Measurements from ENCODE around the gene FCMR. TPM values are rescaled to one million over a fixed set of nuclear protein-coding genes. Genes with fewer than 3 reads are reported as not detected.

Gene FCMR
- total and polyA plus RNA-seq, 2 experiments from 2014 or later, result 1.2 to 2.3 TPM

- in situ Hi-C loops (cut with MboI), result no loop called here
- Histone ChIP-seq H3K79me2 (ENCODE audit: insufficient read depth) (no peaks in the 10 kb centered on the region), H3K4me3 (no peak within 1 kb of the TSS), H3K36me3 (ENCODE audit: low read depth) (no peaks in the 10 kb centered on the region), H3K27me3 (replicated peaks; ENCODE audit: insufficient read depth) (no peaks in the 10 kb centered on the region), H3F3A (ENCODE audit: insufficient read depth) (peaks cover 23% of the 10 kb centered on the region), H3K9me3 (ENCODE audit: low read depth) (no peaks in the 10 kb centered on the region), H4K20me1 (ENCODE audit: insufficient read depth) (no peaks in the 10 kb centered on the region), H3K9ac (peak within 1 kb of the TSS; percentile 65), H2AFZ (peak within 1 kb of the TSS; percentile 56), H3K9me2 (ENCODE audit: insufficient read depth) (no peaks in the 10 kb centered on the region), H3K27ac (peak within 1 kb of the TSS; percentile 83), H3K4me2 (ENCODE audit: unreplicated experiment) (peak within 1 kb of the TSS; percentile 57), H3K4me1 (ENCODE audit: insufficient read depth) (peaks cover 48% of the 10 kb centered on the region)
- TF ChIP-seq EZH2 (IDR thresholded peaks at IDR 0.05; ENCODE audit: insufficient read depth, poor library complexity, severe bottlenecking), result no peak
- no peak for TF ChIP-seq EZH2phosphoT487 (IDR thresholded peaks at IDR 0.05; ENCODE audit: insufficient read depth, low read depth)
- whole genome bisulfite sequencing, 2 experiments (ENCODE audit: low coverage in 1 of 2, low lambda C conversion rate in 2 of 2, missing lambda C conversion rate in 2 of 2), result 77 to 80% methylated on average over 4 of the region's 4 CpGs
- peak; percentile 39 for DNase-seq
Measured at GRCh38 chr1:206897175-206897574, 24.6 kb downstream of the FCMR start, which contains the start of gene IL24. Gene IL24 (plus strand): TSS chr1:206897443. CDS start chr1:206897833, 390 bp downstream.

- in situ Hi-C loops (cut with MboI), result no loop called here
- WGBS, 2 experiments (ENCODE audit: low coverage in 1 of 2, low lambda C conversion rate in 2 of 2, missing lambda C conversion rate in 2 of 2), result 40 to 43% methylated on average over 3 of the region's 3 CpGs
- no peaks in the 10 kb centered on the region for H3K36me3 ChIP-seq (ENCODE audit: low read depth)
- peak overlapping the region; percentile 65 for H3K9ac ChIP-seq
- H3K4me1 ChIP-seq (ENCODE audit: insufficient read depth), result peaks cover 56% of the 10 kb centered on the region
- no peaks in the 10 kb centered on the region for H3K79me2 ChIP-seq (ENCODE audit: insufficient read depth)
- H2AFZ ChIP-seq, result peak overlapping the region; percentile 12
- no peaks in the 10 kb centered on the region for H3K27me3 ChIP-seq (replicated peaks; ENCODE audit: insufficient read depth)
- H3K27ac ChIP-seq, result peak overlapping the region; percentile 83
- peaks cover 27% of the 10 kb centered on the region for H3F3A ChIP-seq (ENCODE audit: insufficient read depth)
- no peaks in the 10 kb centered on the region for H4K20me1 ChIP-seq (ENCODE audit: insufficient read depth)
- no peaks in the 10 kb centered on the region for H3K9me2 ChIP-seq (ENCODE audit: insufficient read depth)
- TF ChIP-seq EZH2 (IDR thresholded peaks at IDR 0.05; ENCODE audit: insufficient read depth, poor library complexity, severe bottlenecking) (no peak), EZH2phosphoT487 (IDR thresholded peaks at IDR 0.05; ENCODE audit: insufficient read depth, low read depth) (no peak)
- no peak overlapping the region for H3K4me3 ChIP-seq
- H3K9me3 ChIP-seq (ENCODE audit: low read depth), result no peaks in the 10 kb centered on the region
- peak overlapping the region; percentile 39 for H3K4me2 ChIP-seq (ENCODE audit: unreplicated experiment)
- no peak for DNase-seq
Measured at GRCh38 chr1:206896261-206896660, 25.5 kb downstream of the FCMR start.

- Histone ChIP-seq H3K79me2 (ENCODE audit: insufficient read depth) (no peaks in the 10 kb centered on the region), H3K9ac (peak overlapping the region; percentile 65), H3F3A (ENCODE audit: insufficient read depth) (peaks cover 31% of the 10 kb centered on the region), H3K4me2 (ENCODE audit: unreplicated experiment) (peak overlapping the region; percentile 39), H3K9me3 (ENCODE audit: low read depth) (no peaks in the 10 kb centered on the region), H3K36me3 (ENCODE audit: low read depth) (no peaks in the 10 kb centered on the region), H3K27ac (peak overlapping the region; percentile 83), H2AFZ (peak overlapping the region; percentile 12), H4K20me1 (ENCODE audit: insufficient read depth) (no peaks in the 10 kb centered on the region), H3K9me2 (ENCODE audit: insufficient read depth) (no peaks in the 10 kb centered on the region), H3K27me3 (replicated peaks; ENCODE audit: insufficient read depth) (no peaks in the 10 kb centered on the region), H3K4me1 (ENCODE audit: insufficient read depth) (peaks cover 60% of the 10 kb centered on the region), H3K4me3 (no peak overlapping the region)
- DNase-seq, result peak; percentile 85
- in situ Hi-C loops (cut with MboI), result no loop called here
- WGBS, 2 experiments (ENCODE audit: low coverage in 1 of 2, low lambda C conversion rate in 2 of 2, missing lambda C conversion rate in 2 of 2), result 4 to 5% methylated on average over 3 of the region's 3 CpGs
- TF ChIP-seq EZH2 (IDR thresholded peaks at IDR 0.05; ENCODE audit: insufficient read depth, poor library complexity, severe bottlenecking), result no peak
- TF ChIP-seq EZH2phosphoT487 (IDR thresholded peaks at IDR 0.05; ENCODE audit: insufficient read depth, low read depth), result peak; percentile 65; the same call in 1 of the 2 replicates
Measured at GRCh38 chr1:206895837-206896242, 25.9 kb downstream of the FCMR start.

GRCh38 chr1:206895325-206895724 is 26.4 kb downstream of the FCMR start:
- Histone ChIP-seq H3K4me1 (ENCODE audit: insufficient read depth) (peaks cover 65% of the 10 kb centered on the region), H3K4me3 (no peak overlapping the region), H3K9ac (peak overlapping the region; percentile 64), H3F3A (ENCODE audit: insufficient read depth) (peaks cover 31% of the 10 kb centered on the region), H3K79me2 (ENCODE audit: insufficient read depth) (no peaks in the 10 kb centered on the region), H2AFZ (peak overlapping the region; percentile 12; the same call in 1 of the 2 replicates), H3K27ac (peak overlapping the region; percentile 83), H3K9me3 (ENCODE audit: low read depth) (no peaks in the 10 kb centered on the region), H4K20me1 (ENCODE audit: insufficient read depth) (no peaks in the 10 kb centered on the region), H3K4me2 (ENCODE audit: unreplicated experiment) (peak overlapping the region; percentile 39), H3K27me3 (replicated peaks; ENCODE audit: insufficient read depth) (no peaks in the 10 kb centered on the region), H3K9me2 (ENCODE audit: insufficient read depth) (no peaks in the 10 kb centered on the region), H3K36me3 (ENCODE audit: low read depth) (no peaks in the 10 kb centered on the region)
- in situ Hi-C loops (cut with MboI), result no loop called here
- WGBS, 2 experiments (ENCODE audit: low coverage in 1 of 2, low lambda C conversion rate in 2 of 2, missing lambda C conversion rate in 2 of 2), result 72 to 83% methylated on average over 3 of the region's 3 CpGs
- TF ChIP-seq EZH2phosphoT487 (IDR thresholded peaks at IDR 0.05; ENCODE audit: insufficient read depth, low read depth), result no peak
- no peak for TF ChIP-seq EZH2 (IDR thresholded peaks at IDR 0.05; ENCODE audit: insufficient read depth, poor library complexity, severe bottlenecking)
- no peak for DNase-seq
